ENCODE measurements around the gene NHP2. TPM values are rescaled to one million over a fixed set of nuclear protein-coding genes. Genes with fewer than 3 reads are reported as not detected.
"Not testable (repeated sequence)": the region's sequence is repeated elsewhere in the genome, so short reads cannot be mapped to it uniquely, and the experiment has no call there.

The NHP2 gene
- total and polyA plus RNA-seq, 2 experiments from 2014 or later, result 435 to 455 TPM

GRCh38 chr5:178130576-178131445 lies 22.9 kb downstream of the NHP2 start, which contains the start of gene RMND5B:
Gene RMND5B, plus strand, starts transcription at chr5:178131014. Its CDS starts 7,106 bp downstream, at chr5:178138120.
- H3K4me2 ChIP-seq, result peak within 1 kb of the TSS; percentile 98
- peaks cover 7% of the 10 kb centered on the region for H4K20me1 ChIP-seq (replicated peaks; ENCODE audit: insufficient read depth)
- peak; percentile 65 for ATAC-seq
- peak within 1 kb of the TSS; percentile 96 for H3K27ac Mint-ChIP-seq
- peak; percentile 61 for TF ChIP-seq POLR2AphosphoS5 (IDR thresholded peaks at IDR 0.05; ENCODE audit: low read depth)
- no peak for TF ChIP-seq EZH2phosphoT487 (IDR thresholded peaks at IDR 0.05; ENCODE audit: unreplicated experiment)
- TF ChIP-seq ZNF331 (CRISPR knock-in tag; IDR thresholded peaks at IDR 0.05; ENCODE audit: low read depth), result no peak
- TF ChIP-seq CREB1 (CRISPR knock-in tag; IDR thresholded peaks at IDR 0.05; ENCODE audit: low read depth), result peak; percentile 58; the same call in 1 of the 2 replicates
- H3K9me2 ChIP-seq (ENCODE audit: insufficient read depth), result no peaks in the 10 kb centered on the region
- peaks cover 20% of the 10 kb centered on the region for H3K4me1 ChIP-seq (ENCODE audit: insufficient read depth)
- peaks cover 10% of the 10 kb centered on the region for H3K36me3 ChIP-seq (ENCODE audit: insufficient read depth)
- H3K9me3 Mint-ChIP-seq, result peaks cover 3% of the 10 kb centered on the region; the same call in 1 of the 3 replicates
- H3K4me3 ChIP-seq, result peak within 1 kb of the TSS; percentile 91
- peak within 1 kb of the TSS; percentile 85 for H3K4me3 Mint-ChIP-seq
- H2AFZ ChIP-seq, result no peak within 1 kb of the TSS
- peaks cover 51% of the 10 kb centered on the region for H3K36me3 Mint-ChIP-seq (ENCODE audit: low read depth)
- peaks cover 60% of the 10 kb centered on the region for H3K4me1 Mint-ChIP-seq
- H3K79me2 ChIP-seq (replicated peaks; ENCODE audit: insufficient read depth), result peaks cover 48% of the 10 kb centered on the region
- peak; percentile 89 for DNase-seq (ENCODE audit: low spot score)
- peaks cover 17% of the 10 kb centered on the region; the same call in 1 of the 2 replicates for H3F3A ChIP-seq (replicated peaks; ENCODE audit: low read depth)
- H3K27me3 ChIP-seq (ENCODE audit: insufficient read depth), result no peaks in the 10 kb centered on the region
- H3K27ac ChIP-seq (ENCODE audit: low read depth), result peak within 1 kb of the TSS; percentile 99
- peaks cover 17% of the 10 kb centered on the region for H3K27me3 Mint-ChIP-seq (ENCODE audit: insufficient read depth, low read depth, poor library complexity)

GRCh38 chr5:178130234-178130575 lies 23.5 kb downstream of the NHP2 start:
- H3K36me3 Mint-ChIP-seq (ENCODE audit: low read depth), result peaks cover 50% of the 10 kb centered on the region
- H3K4me3 Mint-ChIP-seq, result peak overlapping the region; percentile 64
- H3K27ac ChIP-seq (ENCODE audit: low read depth), result peak overlapping the region; percentile 99
- not testable (repeated sequence) for H3K9me2 ChIP-seq (ENCODE audit: insufficient read depth); H2AFZ ChIP-seq; DNase-seq (ENCODE audit: low spot score); H3K27me3 ChIP-seq (ENCODE audit: insufficient read depth); H4K20me1 ChIP-seq (replicated peaks; ENCODE audit: insufficient read depth); H3K9me3 Mint-ChIP-seq; ATAC-seq
- peak overlapping the region; percentile 98 for H3K4me2 ChIP-seq
- peaks cover 26% of the 10 kb centered on the region for H3K4me1 ChIP-seq (ENCODE audit: insufficient read depth)
- H3K27me3 Mint-ChIP-seq (ENCODE audit: insufficient read depth, low read depth, poor library complexity), result peaks cover 20% of the 10 kb centered on the region
- H3K36me3 ChIP-seq (ENCODE audit: insufficient read depth), result peaks cover 10% of the 10 kb centered on the region
- H3K4me1 Mint-ChIP-seq, result peaks cover 60% of the 10 kb centered on the region
- peaks cover 21% of the 10 kb centered on the region for H3F3A ChIP-seq (replicated peaks; ENCODE audit: low read depth)
- H3K27ac Mint-ChIP-seq, result peak overlapping the region; percentile 96
- peak overlapping the region; percentile 91 for H3K4me3 ChIP-seq
- H3K79me2 ChIP-seq (replicated peaks; ENCODE audit: insufficient read depth), result peaks cover 42% of the 10 kb centered on the region

DNA sequence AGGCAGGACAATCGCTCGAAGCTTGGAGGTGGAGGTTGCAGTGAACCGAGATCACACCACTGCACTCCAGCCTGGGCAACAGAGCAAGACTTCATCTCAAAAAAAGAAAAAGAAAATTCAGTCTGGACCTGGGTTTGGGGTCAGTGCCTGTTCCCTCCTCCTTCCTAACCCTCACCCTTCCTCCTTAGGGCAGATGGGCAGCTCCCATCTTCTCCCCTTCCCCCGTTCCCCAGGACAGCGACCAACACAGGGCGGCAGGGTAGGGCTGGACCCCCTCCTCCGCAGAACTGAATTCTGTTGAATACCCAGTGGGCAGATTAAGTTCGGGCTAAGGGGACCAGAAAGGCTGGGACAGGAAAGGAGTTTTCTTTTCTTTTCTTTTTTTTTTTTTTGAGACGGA lies 24.4 kb downstream of the NHP2 start:
- H3K4me3 Mint-ChIP-seq, result peak overlapping the region; percentile 40; the same call in 2 of the 3 replicates
- H3K4me1 Mint-ChIP-seq, result peaks cover 64% of the 10 kb centered on the region
- peaks cover 3% of the 10 kb centered on the region; the same call in 1 of the 3 replicates for H3K9me3 Mint-ChIP-seq
- H3K4me3 ChIP-seq, result no peak overlapping the region
- H3K4me1 ChIP-seq (ENCODE audit: insufficient read depth), result peaks cover 33% of the 10 kb centered on the region
- no peaks in the 10 kb centered on the region for H3K9me2 ChIP-seq (ENCODE audit: insufficient read depth)
- ATAC-seq (no peak), DNase-seq (ENCODE audit: low spot score) (no peak)
- peaks cover 49% of the 10 kb centered on the region for H3K36me3 Mint-ChIP-seq (ENCODE audit: low read depth)
- H3K27ac ChIP-seq (ENCODE audit: low read depth), result peak overlapping the region; percentile 99
- H3K27me3 Mint-ChIP-seq (ENCODE audit: insufficient read depth, low read depth, poor library complexity), result peaks cover 20% of the 10 kb centered on the region
- H3K79me2 ChIP-seq (replicated peaks; ENCODE audit: insufficient read depth), result peaks cover 33% of the 10 kb centered on the region
- no peaks in the 10 kb centered on the region for H3K27me3 ChIP-seq (ENCODE audit: insufficient read depth)
- peaks cover 29% of the 10 kb centered on the region for H3F3A ChIP-seq (replicated peaks; ENCODE audit: low read depth)
- H3K4me2 ChIP-seq, result peak overlapping the region; percentile 45; the same call in 1 of the 2 replicates
- no peak overlapping the region for H2AFZ ChIP-seq
- peaks cover 3% of the 10 kb centered on the region; the same call in 1 of the 2 replicates for H3K36me3 ChIP-seq (ENCODE audit: insufficient read depth)
- H4K20me1 ChIP-seq (replicated peaks; ENCODE audit: insufficient read depth), result no peaks in the 10 kb centered on the region; the same call in none of the 2 replicates
- peak overlapping the region; percentile 92 for H3K27ac Mint-ChIP-seq
- TF ChIP-seq ETS1 (IDR thresholded peaks at IDR 0.05), result no peak
- no peak for TF ChIP-seq ZNF462 (CRISPR knock-in tag; IDR thresholded peaks at IDR 0.05)
- no peak for TF ChIP-seq NANOG (IDR thresholded peaks at IDR 0.05; ENCODE audit: borderline replicate concordance)
- no peak for TF ChIP-seq EZH2phosphoT487 (IDR thresholded peaks at IDR 0.05; ENCODE audit: unreplicated experiment)
- TF ChIP-seq JUNB (IDR thresholded peaks at IDR 0.05; ENCODE audit: unreplicated experiment), result no peak
- no peak for TF ChIP-seq CREB1 (CRISPR knock-in tag; IDR thresholded peaks at IDR 0.05; ENCODE audit: low read depth)
